Neural cell (in vitro differentiated cells): ENCODE measurements around the gene CCDC88C. TPM values are rescaled to one million over a fixed set of nuclear protein-coding genes. Genes with fewer than 3 reads are reported as not detected.

Source experiments
- H2AFZ ChIP-seq: fragments of 200-600, 300-800 bp; sonication (generic), shearing (Covaris generic); 2 replicates; pipeline ENCODE4 v1.6.0; 2014; ENCODE audit warnings: low read depth, mild to moderate bottlenecking, antibody characterized with exemption, low read length, moderate library complexity
- H3F3A ChIP-seq: fragments of 200-600 bp; shearing (Covaris generic); 2 replicates; pipeline ENCODE4 v1.6.1; 2016; ENCODE audit warnings: mild to moderate bottlenecking, moderate library complexity, mixed read lengths, antibody characterized with exemption, low read length; ENCODE audit not compliant: insufficient read depth, poor library complexity, severe bottlenecking
- H3K27ac ChIP-seq: fragments of 200-600, 300-800 bp; sonication (generic), shearing (Covaris generic); 2 replicates; pipeline ENCODE4 v1.5.1; 2014; ENCODE audit warnings: mild to moderate bottlenecking, low read length, moderate library complexity
- H3K27me3 ChIP-seq: fragments of 300-800, 200-600 bp; sonication (generic), shearing (Covaris generic); 2 replicates; pipeline ENCODE4 v1.6.0; 2014; ENCODE audit warnings: mild to moderate bottlenecking, low read depth, low read length, moderate library complexity; ENCODE audit not compliant: insufficient read depth
- H3K36me3 ChIP-seq: fragments of 300-800, 200-600 bp; sonication (generic), shearing (Covaris generic); 2 replicates; pipeline ENCODE4 v1.5.1; 2014; ENCODE audit warnings: mild to moderate bottlenecking, antibody characterized with exemption, low read length, moderate library complexity; ENCODE audit not compliant: insufficient read depth
- H3K4me2 ChIP-seq: fragments of 300-800, 200-600 bp; sonication (generic), shearing (Covaris generic); 2 replicates; pipeline ENCODE4 v1.6.0; 2014; ENCODE audit warnings: mild to moderate bottlenecking, low read length
- H3K4me3 ChIP-seq: fragments of 300-800, 200-600 bp; sonication (generic), shearing (Covaris generic); 2 replicates; pipeline ENCODE4 v1.5.1; 2014; ENCODE audit warnings: mild to moderate bottlenecking, low read length, moderate library complexity
- H3K79me2 ChIP-seq: fragments of 200-600 bp; shearing (Covaris generic); replicated peaks from 2 replicates; pipeline ENCODE4 v1.6.0; 2014; ENCODE audit warnings: mild to moderate bottlenecking, low read length, moderate library complexity; ENCODE audit not compliant: insufficient read depth
- H3K9ac ChIP-seq: fragments of 300-800, 200-600 bp; sonication (generic), shearing (Covaris generic); 2 replicates; pipeline ENCODE4 v1.6.1; 2016; ENCODE audit warnings: mild to moderate bottlenecking, low read length, mixed read lengths
- H3K9me2 ChIP-seq: fragments of 200-600 bp; shearing (Covaris generic); 2 replicates; pipeline ENCODE4 v1.6.1; 2016; ENCODE audit warnings: mild to moderate bottlenecking, low read length, mixed read lengths; ENCODE audit not compliant: insufficient read depth
- H3K9me3 ChIP-seq: fragments of 200-600, 300-800 bp; sonication (generic), shearing (Covaris generic); 2 replicates; pipeline ENCODE4 v1.6.1; 2016; ENCODE audit warnings: mild to moderate bottlenecking, mixed run types, low read length, moderate library complexity, mixed read lengths
- H4K20me1 ChIP-seq: fragments of 200-600 bp; shearing (Covaris generic); 2 replicates; pipeline ENCODE4 v1.6.1; 2016; ENCODE audit warnings: mild to moderate bottlenecking, mixed run types; ENCODE audit not compliant: insufficient read depth
- CTCF ChIP-seq: fragments of 450-650 bp; IDR thresholded peaks from 2 replicates; pipeline ENCODE4 v1.5.1; 2014; ENCODE audit warnings: antibody characterized with exemption, mild to moderate bottlenecking, moderate library complexity; ENCODE audit not compliant: poor library complexity, severe bottlenecking
- EP300 ChIP-seq: fragments of 450-650 bp; conservative IDR thresholded peaks from 2 replicates; pipeline ENCODE4 v1.6.1; 2014; ENCODE audit warnings: antibody characterized with exemption, mild to moderate bottlenecking, moderate library complexity; ENCODE audit not compliant: poor library complexity, severe bottlenecking
- EZH2 ChIP-seq: fragments of 200-600, 300-800 bp; shearing (Covaris generic), sonication (generic); IDR thresholded peaks from 2 replicates; pipeline ENCODE4 v1.6.1; 2014; ENCODE audit warnings: antibody characterized with exemption, low read length, borderline replicate concordance, mild to moderate bottlenecking; ENCODE audit not compliant: insufficient read depth, poor library complexity, severe bottlenecking
- MXI1 ChIP-seq: fragments of 450-650 bp; conservative IDR thresholded peaks from 2 replicates; pipeline ENCODE4 v1.6.1; 2014; ENCODE audit warnings: antibody characterized with exemption, mild to moderate bottlenecking; ENCODE audit not compliant: poor library complexity, severe bottlenecking
- POLR2AphosphoS5 ChIP-seq: IDR thresholded peaks from 2 replicates; pipeline ENCODE4 v1.6.1; 2012
- RAD21 ChIP-seq: fragments of 450-650 bp; conservative IDR thresholded peaks from 2 replicates; pipeline ENCODE4 v1.6.1; 2014; ENCODE audit warnings: antibody characterized with exemption, mild to moderate bottlenecking, moderate library complexity
- REST ChIP-seq: IDR thresholded peaks from 2 replicates; pipeline ENCODE4 v1.6.1; 2012; ENCODE audit warnings: borderline replicate concordance
- SMC3 ChIP-seq: fragments of 450-650 bp; conservative IDR thresholded peaks from 2 replicates; pipeline ENCODE4 v1.6.1; 2014; ENCODE audit warnings: antibody characterized with exemption, mild to moderate bottlenecking, moderate library complexity; ENCODE audit not compliant: poor library complexity
- TAF1 ChIP-seq: IDR thresholded peaks from 2 replicates; pipeline ENCODE4 v1.6.1; 2012; ENCODE audit warnings: low read depth
- polyA plus RNA-seq: library from polyadenylated mRNA; depleted of rRNA; stranded (reverse); fragments of >200 nt; gene quantifications from 2 replicates; pipeline ENCODE4 v1.2.3, GENCODE V29; 2014

CCDC88C gene
- polyA plus RNA-seq, 1 donor from 2014 or later = 20.1 TPM

GRCh38 chr14:91327250-91327595 is 90.4 kb downstream of the CCDC88C start:
- H3K9me2 ChIP-seq = no peaks in the 10 kb centered on the region
- H3K79me2 ChIP-seq = no peaks in the 10 kb centered on the region
- H3K4me3 ChIP-seq = no peak overlapping the region
- H3K36me3 ChIP-seq = no peaks in the 10 kb centered on the region
- no peak overlapping the region for H3K9ac ChIP-seq
- H3F3A ChIP-seq = no peaks in the 10 kb centered on the region
- no peaks in the 10 kb centered on the region for H3K9me3 ChIP-seq
- TF ChIP-seq SMC3 (no peak), POLR2AphosphoS5 (no peak), EP300 (no peak), TAF1 (no peak), RAD21 (no peak), REST (no peak), MXI1 (no peak), EZH2 (no peak), CTCF (no peak)
- H2AFZ ChIP-seq = no peak overlapping the region
- no peaks in the 10 kb centered on the region for H4K20me1 ChIP-seq
- H3K4me2 ChIP-seq = no peak overlapping the region
- no peak overlapping the region for H3K27ac ChIP-seq
- H3K27me3 ChIP-seq = no peaks in the 10 kb centered on the region

GRCh38 chr14:91326514-91327249 is 90.9 kb downstream of the CCDC88C start:
- H3K79me2 ChIP-seq = no peaks in the 10 kb centered on the region
- H3F3A ChIP-seq = no peaks in the 10 kb centered on the region
- H4K20me1 ChIP-seq = no peaks in the 10 kb centered on the region
- H3K36me3 ChIP-seq = no peaks in the 10 kb centered on the region
- H3K4me3 ChIP-seq = no peak overlapping the region
- TF ChIP-seq RAD21 (no peak), MXI1 (no peak), EZH2 (no peak), CTCF (no peak), EP300 (no peak), TAF1 (no peak)
- no peaks in the 10 kb centered on the region for H3K9me3 ChIP-seq
- H3K27me3 ChIP-seq = no peaks in the 10 kb centered on the region
- H3K9ac ChIP-seq = no peak overlapping the region
- H3K9me2 ChIP-seq = no peaks in the 10 kb centered on the region
- no peak overlapping the region for H2AFZ ChIP-seq
- no peak overlapping the region for H3K27ac ChIP-seq
- no peak overlapping the region for H3K4me2 ChIP-seq
